PC-9 (cell line): Measurements from ENCODE around the gene PSMA7. TPM values are rescaled to one million over a fixed set of nuclear protein-coding genes. Genes with fewer than 3 reads are reported as not detected.

Source experiments
- BruUV-seq: library from RNA; stranded (reverse); fragments of 400-500 nt; replicated peaks from 2 replicates; lab custom pipeline; 2021; lab: Mats Ljungman, UMichigan
- CTCF ChIA-PET: fragments of 300-600 bp; sonication (Branson Sonifier 250); formaldehyde crosslinking; loops from one replicate; lab custom pipeline; 2022; ENCODE audit warnings: antibody characterized with exemption; lab: Charles Lee
- POLR2A ChIA-PET: fragments of 300-600 bp; sonication (Branson Sonifier 250); formaldehyde crosslinking; loops from one replicate; lab custom pipeline; 2022; ENCODE audit warnings: antibody characterized with exemption; ENCODE audit not compliant: unreplicated experiment; lab: Charles Lee
- DNase-seq, 2 experiments: peaks; one replicate each; pipeline versions ENCODE4 v3.0.0 to v3.0.0-alpha.2; 2015 to 2022; ENCODE audit warnings: mixed read lengths in 1 of 2
- H2AFZ ChIP-seq: fragments of 200-600 bp; sonication (generic); 2 replicates; pipeline ENCODE4 v1.8.1; 2017; ENCODE audit warnings: antibody characterized with exemption
- H3F3A ChIP-seq: fragments of 200-600 bp; sonication (generic); 2 replicates; pipeline ENCODE4 v1.8.1; 2017; ENCODE audit warnings: antibody characterized with exemption, mild to moderate bottlenecking, low read depth; ENCODE audit not compliant: insufficient read depth
- H3K27ac ChIP-seq: fragments of 200-600 bp; sonication (generic); 2 replicates; pipeline ENCODE4 v1.6.1; 2016; ENCODE audit warnings: mixed run types
- H3K27me3 ChIP-seq: fragments of 200-600 bp; sonication (generic); 2 replicates; pipeline ENCODE4 v1.6.1; 2016; ENCODE audit warnings: low read depth, mixed run types; ENCODE audit not compliant: insufficient read depth
- H3K36me3 ChIP-seq: fragments of 200-600 bp; sonication (generic); 2 replicates; pipeline ENCODE4 v1.6.1; 2016; ENCODE audit warnings: low read depth, mixed run types
- H3K4me1 ChIP-seq: fragments of 200-600 bp; sonication (generic); replicated peaks from 2 replicates; pipeline ENCODE4 v1.6.1; 2016; ENCODE audit warnings: mixed run types; ENCODE audit not compliant: insufficient read depth
- H3K4me2 ChIP-seq: fragments of 200-600 bp; sonication (generic); 2 replicates; pipeline ENCODE4 v1.6.1; 2017; ENCODE audit warnings: mixed run types
- H3K4me3 ChIP-seq: fragments of 200-600 bp; sonication (generic); 2 replicates; pipeline ENCODE4 v1.6.1; 2016; ENCODE audit warnings: mixed run types
- H3K79me2 ChIP-seq: fragments of 200-600 bp; sonication (generic); 2 replicates; pipeline ENCODE4 v1.6.1; 2017; ENCODE audit warnings: low read depth, mixed run types
- H3K9me2 ChIP-seq: fragments of 200-600 bp; sonication (generic); 2 replicates; pipeline ENCODE4 v1.8.1; 2017; ENCODE audit warnings: mild to moderate bottlenecking; ENCODE audit not compliant: insufficient read depth
- H3K9me3 ChIP-seq: fragments of 200-600 bp; sonication (generic); 2 replicates; pipeline ENCODE4 v1.8.1; 2016; ENCODE audit warnings: low read depth; ENCODE audit not compliant: insufficient read depth
- H4K20me1 ChIP-seq: fragments of 200-600 bp; sonication (generic); 2 replicates; pipeline ENCODE4 v1.8.1; 2017; ENCODE audit not compliant: insufficient read depth
- CTCF ChIP-seq: fragments of 200-600 bp; sonication (generic); conservative IDR thresholded peaks from 2 replicates; pipeline ENCODE4 v1.6.1; 2017; ENCODE audit warnings: mixed run types, antibody characterized with exemption, mild to moderate bottlenecking, moderate library complexity
- EZH2 ChIP-seq: fragments of 200-600 bp; sonication (generic); IDR thresholded peaks from 2 replicates; pipeline ENCODE4 v1.8.0; 2017; ENCODE audit warnings: antibody characterized with exemption, low read depth
- intact Hi-C: fragments of 100-400 bp; cut with micrococcal nuclease; formaldehyde crosslinking; loops from one replicate; pipeline ENCODE4 v1.10.0; 2022; ENCODE audit not compliant: unreplicated experiment
- total RNA-seq: library from RNA; stranded (reverse); gene quantifications from 2 replicates; pipeline ENCODE4 v1.2.3, GENCODE V29; 2021

Gene PSMA7
- total RNA-seq, 1 experiment from 2014 or later = 391 TPM

GRCh38 chr20:62158541-62158940 lies 15.3 kb upstream of the PSMA7 start:
- ChIA-PET CTCF (no interaction called here), POLR2A (no interaction called here)
- DNase-seq = no peak
- Histone ChIP-seq H3K4me1 (peaks cover 43% of the 10 kb centered on the region), H2AFZ (no peak overlapping the region), H3K27me3 (no peaks in the 10 kb centered on the region), H4K20me1 (peaks cover 59% of the 10 kb centered on the region), H3K36me3 (peaks cover 13% of the 10 kb centered on the region; the same call in 1 of the 2 replicates), H3K9me2 (no peaks in the 10 kb centered on the region), H3F3A (peaks cover 35% of the 10 kb centered on the region), H3K4me3 (no peak overlapping the region), H3K27ac (no peak overlapping the region), H3K9me3 (no peaks in the 10 kb centered on the region), H3K4me2 (no peak overlapping the region), H3K79me2 (peaks cover 52% of the 10 kb centered on the region)
- intact Hi-C loops = no loop called here
- no TSS peak for BruUV-seq
- TF ChIP-seq CTCF (no peak), EZH2 (no peak)

GRCh38 chr20:62158088-62158400 lies 14.8 kb upstream of the PSMA7 start:
- Histone ChIP-seq H3K79me2 (peaks cover 57% of the 10 kb centered on the region), H3F3A (peaks cover 35% of the 10 kb centered on the region), H3K9me3 (no peaks in the 10 kb centered on the region), H3K36me3 (peaks cover 13% of the 10 kb centered on the region; the same call in 1 of the 2 replicates), H3K27ac (no peak overlapping the region), H3K4me3 (no peak overlapping the region), H3K27me3 (no peaks in the 10 kb centered on the region), H3K4me2 (no peak overlapping the region), H3K4me1 (peaks cover 43% of the 10 kb centered on the region), H4K20me1 (peaks cover 63% of the 10 kb centered on the region), H3K9me2 (no peaks in the 10 kb centered on the region), H2AFZ (no peak overlapping the region)
- no peak for DNase-seq
- TF ChIP-seq EZH2 (no peak), CTCF (no peak)
- ChIA-PET CTCF (no interaction called here), POLR2A (no interaction called here)
- BruUV-seq = no TSS peak
- intact Hi-C loops = no loop called here

- Histone ChIP-seq H3K79me2 (peaks cover 62% of the 10 kb centered on the region), H3K4me3 (no peak overlapping the region), H3K9me3 (no peaks in the 10 kb centered on the region), H3K36me3 (peaks cover 17% of the 10 kb centered on the region; the same call in 1 of the 2 replicates), H3K4me1 (peaks cover 43% of the 10 kb centered on the region), H3K27ac (no peak overlapping the region), H3K27me3 (no peaks in the 10 kb centered on the region), H3K4me2 (no peak overlapping the region), H4K20me1 (peaks cover 59% of the 10 kb centered on the region), H3K9me2 (no peaks in the 10 kb centered on the region), H3F3A (peaks cover 35% of the 10 kb centered on the region), H2AFZ (no peak overlapping the region)
- TF ChIP-seq CTCF (no peak), EZH2 (no peak)
- BruUV-seq = no TSS peak
- CTCF ChIA-PET = no interaction called here
- DNase-seq = no peak
- POLR2A ChIA-PET = no interaction called here
- intact Hi-C loops = no loop called here
These were observed 14.3 kb upstream of the PSMA7 start for GRCh38 chr20:62157387-62158087.
